Stimulated activated naive CD8-positive, alpha-beta T cell treated with anti-CD3 and anti-CD28 coated beads, Interleukin-15, Interleukin-2, amounts not matched to agents 100 ng/mL and 50 ng/mL, for 24 hours (primary cell): ENCODE measurements around the gene LETM1.

ENCODE experiments used
- H3K27ac Mint-ChIP-seq: one replicate; pipeline ENCODE4 v1.8.0; 2021; ENCODE audit warnings: mild to moderate bottlenecking, mixed read lengths
- H3K27me3 Mint-ChIP-seq: one replicate; pipeline ENCODE4 v1.8.0; 2021; ENCODE audit warnings: mixed read lengths
- H3K36me3 Mint-ChIP-seq: one replicate; pipeline ENCODE4 v1.8.0; 2021; ENCODE audit warnings: low read depth, mixed read lengths
- H3K4me1 Mint-ChIP-seq: one replicate; pipeline ENCODE4 v1.8.0; 2021; ENCODE audit warnings: low read depth, mixed read lengths
- H3K4me3 Mint-ChIP-seq: one replicate; pipeline ENCODE4 v1.8.0; 2021; ENCODE audit warnings: mild to moderate bottlenecking, mixed read lengths
- H3K9me3 Mint-ChIP-seq: one replicate; pipeline ENCODE4 v1.8.0; 2021; ENCODE audit warnings: mixed read lengths

Gene LETM1

DNA sequence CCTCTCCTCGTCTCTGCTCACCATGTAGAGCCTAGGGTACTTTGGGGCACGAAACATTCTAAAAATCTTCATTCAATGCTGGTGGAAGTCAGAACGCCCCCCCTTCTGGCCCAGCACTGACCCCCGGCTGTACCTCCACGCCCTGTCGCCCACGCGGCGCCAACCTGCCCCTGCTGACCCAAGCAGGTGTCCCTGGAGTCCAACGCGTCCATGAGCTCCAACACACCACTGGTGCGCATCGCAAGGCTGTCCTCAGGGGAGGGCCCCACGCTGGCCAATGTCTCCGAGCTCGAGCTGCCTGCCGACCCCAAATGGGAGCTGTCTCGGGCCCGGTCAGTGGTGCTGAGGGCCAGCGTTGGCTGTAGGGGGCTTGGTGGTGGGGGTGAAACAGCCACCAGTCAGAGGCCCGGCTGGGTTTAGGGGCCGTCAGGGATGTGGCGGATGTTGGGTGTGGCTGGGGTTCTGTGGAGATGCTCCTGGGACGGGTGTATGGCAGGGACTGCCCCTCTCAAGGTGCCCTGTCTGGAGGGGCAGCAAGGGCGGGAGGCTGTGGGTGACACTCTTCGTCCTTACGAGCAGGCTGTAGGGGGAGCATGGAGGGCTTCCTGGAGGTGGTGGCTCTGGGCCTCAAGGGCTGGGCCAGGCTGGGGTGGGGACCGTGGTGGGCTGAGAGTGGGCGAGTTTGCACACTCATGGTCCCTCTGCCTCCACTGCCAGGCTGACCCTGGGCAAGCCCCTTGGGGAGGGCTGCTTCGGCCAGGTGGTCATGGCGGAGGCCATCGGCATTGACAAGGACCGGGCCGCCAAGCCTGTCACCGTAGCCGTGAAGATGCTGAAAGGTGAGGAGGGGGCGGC, 51.1 kb downstream of the LETM1 start:
- no peak overlapping the region for H3K4me3 Mint-ChIP-seq
- no peaks in the 10 kb centered on the region for H3K36me3 Mint-ChIP-seq
- no peak overlapping the region for H3K27ac Mint-ChIP-seq
- no peaks in the 10 kb centered on the region for H3K9me3 Mint-ChIP-seq
- H3K4me1 Mint-ChIP-seq: no peaks in the 10 kb centered on the region
- no peaks in the 10 kb centered on the region for H3K27me3 Mint-ChIP-seq

DNA sequence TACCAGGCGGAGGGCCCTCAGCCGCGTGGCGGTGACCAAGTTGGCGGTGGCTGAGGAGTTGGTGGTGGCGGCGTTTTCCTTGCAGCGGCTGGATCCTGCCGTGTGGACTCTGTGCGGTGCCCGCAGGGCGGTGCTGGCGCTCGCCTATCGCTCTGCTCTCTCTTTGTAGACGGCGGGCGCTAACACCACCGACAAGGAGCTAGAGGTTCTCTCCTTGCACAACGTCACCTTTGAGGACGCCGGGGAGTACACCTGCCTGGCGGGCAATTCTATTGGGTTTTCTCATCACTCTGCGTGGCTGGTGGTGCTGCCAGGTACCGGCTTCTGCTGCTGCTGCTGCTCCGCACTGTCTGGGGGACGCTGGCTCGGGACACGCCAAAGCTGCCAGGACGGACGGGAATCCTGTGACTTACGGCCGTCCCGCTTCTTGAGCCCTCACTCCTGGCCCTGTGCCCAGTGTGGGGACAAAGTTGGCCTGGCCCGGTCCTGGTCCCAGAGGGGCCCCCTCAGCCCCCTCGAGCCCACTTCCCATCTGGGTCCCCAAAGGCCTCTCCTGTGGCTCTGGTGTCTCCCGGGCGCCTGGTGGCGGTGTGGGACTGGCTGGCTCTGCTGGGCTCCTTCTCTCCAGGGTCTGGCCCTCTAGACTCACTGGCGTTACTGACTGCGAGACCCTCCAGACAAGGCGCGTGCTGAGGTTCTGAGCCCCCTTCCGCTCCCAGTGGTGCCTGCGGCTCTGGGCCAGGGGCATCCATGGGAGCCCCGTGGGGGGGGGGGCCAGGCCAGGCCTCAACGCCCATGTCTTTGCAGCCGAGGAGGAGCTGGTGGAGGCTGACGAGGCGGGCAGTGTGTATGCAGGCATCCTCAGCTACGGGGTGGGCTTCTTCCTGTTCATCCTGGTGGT, 52.2 kb downstream of the LETM1 start:
- Mint-ChIP-seq H3K4me1 (no peaks in the 10 kb centered on the region), H3K4me3 (no peak overlapping the region), H3K36me3 (no peaks in the 10 kb centered on the region), H3K9me3 (no peaks in the 10 kb centered on the region), H3K27me3 (no peaks in the 10 kb centered on the region), H3K27ac (no peak overlapping the region)

DNA sequence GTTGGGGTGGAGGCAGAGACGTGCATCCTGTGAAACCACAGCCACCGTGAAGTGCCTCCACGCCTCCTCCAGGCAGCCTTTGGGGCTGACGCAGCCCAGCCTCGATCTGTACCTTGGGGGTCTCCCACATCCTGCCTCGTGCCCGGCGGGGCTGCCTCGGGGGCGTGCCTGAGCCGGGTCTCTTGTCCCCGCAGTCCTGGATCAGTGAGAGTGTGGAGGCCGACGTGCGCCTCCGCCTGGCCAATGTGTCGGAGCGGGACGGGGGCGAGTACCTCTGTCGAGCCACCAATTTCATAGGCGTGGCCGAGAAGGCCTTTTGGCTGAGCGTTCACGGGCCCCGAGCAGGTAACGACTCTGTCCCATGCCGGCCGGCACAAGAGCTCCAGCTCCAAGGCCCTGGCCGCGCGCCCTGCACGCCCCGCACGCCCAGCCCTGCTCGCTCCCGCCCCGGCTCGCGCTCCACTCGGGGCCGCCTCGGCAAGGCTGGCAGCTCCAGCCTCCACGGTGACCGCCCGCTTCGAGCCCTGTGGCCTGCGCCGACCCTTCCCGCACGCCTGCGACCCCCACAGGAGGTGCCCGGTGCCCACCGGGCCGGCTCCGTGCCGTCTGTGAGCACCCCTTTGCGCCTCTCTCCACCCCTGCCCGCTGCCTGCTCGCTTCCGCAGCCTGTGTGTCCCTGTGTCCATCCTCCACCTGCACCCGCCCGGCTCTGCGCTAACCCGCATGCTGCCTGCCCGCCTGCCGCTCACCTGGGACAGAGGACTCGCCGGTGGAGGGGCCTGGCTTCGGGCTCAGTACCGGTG, 53.0 kb downstream of the LETM1 start:
- Mint-ChIP-seq H3K27ac (no peak overlapping the region), H3K4me3 (no peak overlapping the region), H3K9me3 (no peaks in the 10 kb centered on the region), H3K36me3 (no peaks in the 10 kb centered on the region), H3K4me1 (no peaks in the 10 kb centered on the region), H3K27me3 (no peaks in the 10 kb centered on the region)

DNA sequence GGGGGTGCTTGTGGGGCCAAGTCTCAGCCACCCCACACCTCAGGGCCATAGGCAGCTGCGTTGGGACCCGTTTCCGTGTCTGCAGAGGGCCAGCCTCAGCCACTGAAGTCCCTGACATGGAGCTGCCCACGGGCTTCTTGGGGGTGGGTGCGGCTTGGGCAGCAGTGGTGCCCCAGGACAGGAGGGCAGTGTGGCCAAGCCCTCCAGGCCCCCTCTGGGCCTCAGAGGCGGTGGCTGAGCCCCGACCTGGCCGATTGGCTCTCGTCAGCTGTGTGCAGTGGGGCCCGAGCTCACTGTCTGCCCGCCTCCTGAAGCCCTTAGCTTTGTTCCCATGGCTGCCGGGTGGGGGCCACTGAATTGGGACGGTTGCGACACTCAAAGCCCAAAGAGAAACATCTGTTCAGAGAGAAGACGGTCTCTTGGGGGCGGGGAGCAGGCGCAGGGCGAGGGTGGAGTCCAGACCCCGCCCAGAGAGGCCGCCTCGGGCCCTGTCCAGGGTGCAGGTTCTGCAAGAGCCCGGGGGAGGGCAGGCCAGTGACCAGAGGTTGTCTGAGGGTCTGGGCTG, 53.7 kb downstream of the LETM1 start:
- H3K27ac Mint-ChIP-seq: no peak overlapping the region
- H3K36me3 Mint-ChIP-seq: no peaks in the 10 kb centered on the region
- H3K9me3 Mint-ChIP-seq: no peaks in the 10 kb centered on the region
- H3K4me1 Mint-ChIP-seq: no peaks in the 10 kb centered on the region
- H3K4me3 Mint-ChIP-seq: no peak overlapping the region
- H3K27me3 Mint-ChIP-seq: no peaks in the 10 kb centered on the region

DNA sequence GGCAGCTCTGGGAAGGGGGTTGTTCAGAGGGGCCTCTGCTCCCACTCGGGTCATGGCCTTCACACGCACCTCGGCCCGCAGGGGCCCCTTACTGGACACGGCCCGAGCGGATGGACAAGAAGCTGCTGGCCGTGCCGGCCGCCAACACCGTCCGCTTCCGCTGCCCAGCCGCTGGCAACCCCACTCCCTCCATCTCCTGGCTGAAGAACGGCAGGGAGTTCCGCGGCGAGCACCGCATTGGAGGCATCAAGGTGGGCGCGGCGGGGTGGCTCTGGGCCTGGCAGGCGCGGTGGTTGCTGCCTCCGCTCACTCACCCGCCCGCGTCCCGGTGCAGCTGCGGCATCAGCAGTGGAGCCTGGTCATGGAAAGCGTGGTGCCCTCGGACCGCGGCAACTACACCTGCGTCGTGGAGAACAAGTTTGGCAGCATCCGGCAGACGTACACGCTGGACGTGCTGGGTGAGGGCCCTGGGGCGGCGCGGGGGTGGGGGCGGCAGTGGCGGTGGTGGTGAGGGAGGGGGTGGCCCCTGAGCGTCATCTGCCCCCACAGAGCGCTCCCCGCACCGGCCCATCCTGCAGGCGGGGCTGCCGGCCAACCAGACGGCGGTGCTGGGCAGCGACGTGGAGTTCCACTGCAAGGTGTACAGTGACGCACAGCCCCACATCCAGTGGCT, 54.5 kb downstream of the LETM1 start:
- Mint-ChIP-seq H3K36me3 (no peaks in the 10 kb centered on the region), H3K27ac (no peak overlapping the region), H3K4me1 (no peaks in the 10 kb centered on the region), H3K4me3 (no peak overlapping the region), H3K9me3 (no peaks in the 10 kb centered on the region), H3K27me3 (peaks cover 5% of the 10 kb centered on the region)

DNA sequence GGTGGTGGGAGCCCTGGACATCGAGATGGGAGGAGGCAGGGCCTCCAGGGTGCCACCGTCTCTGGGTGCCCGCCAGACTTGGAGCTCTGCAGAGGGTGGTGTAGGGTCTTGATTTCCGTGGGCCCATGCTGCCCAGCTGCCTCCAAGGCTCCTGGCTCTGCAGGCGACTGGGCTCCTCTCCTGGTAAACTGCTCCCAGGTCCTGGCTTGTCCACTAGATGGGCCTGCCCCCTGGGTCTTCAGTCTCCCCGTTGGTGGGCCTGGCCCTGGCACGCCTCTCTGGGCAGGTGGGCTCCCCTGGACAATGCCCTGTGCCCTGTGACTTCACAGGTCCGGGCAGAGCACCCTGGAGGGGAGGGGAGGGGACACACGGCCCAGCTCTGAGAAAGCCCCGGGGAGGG, 55.2 kb downstream of the LETM1 start:
- no peaks in the 10 kb centered on the region for H3K9me3 Mint-ChIP-seq
- no peak overlapping the region for H3K27ac Mint-ChIP-seq
- no peak overlapping the region for H3K4me3 Mint-ChIP-seq
- H3K27me3 Mint-ChIP-seq: peaks cover 11% of the 10 kb centered on the region
- H3K36me3 Mint-ChIP-seq: no peaks in the 10 kb centered on the region
- H3K4me1 Mint-ChIP-seq: no peaks in the 10 kb centered on the region

DNA sequence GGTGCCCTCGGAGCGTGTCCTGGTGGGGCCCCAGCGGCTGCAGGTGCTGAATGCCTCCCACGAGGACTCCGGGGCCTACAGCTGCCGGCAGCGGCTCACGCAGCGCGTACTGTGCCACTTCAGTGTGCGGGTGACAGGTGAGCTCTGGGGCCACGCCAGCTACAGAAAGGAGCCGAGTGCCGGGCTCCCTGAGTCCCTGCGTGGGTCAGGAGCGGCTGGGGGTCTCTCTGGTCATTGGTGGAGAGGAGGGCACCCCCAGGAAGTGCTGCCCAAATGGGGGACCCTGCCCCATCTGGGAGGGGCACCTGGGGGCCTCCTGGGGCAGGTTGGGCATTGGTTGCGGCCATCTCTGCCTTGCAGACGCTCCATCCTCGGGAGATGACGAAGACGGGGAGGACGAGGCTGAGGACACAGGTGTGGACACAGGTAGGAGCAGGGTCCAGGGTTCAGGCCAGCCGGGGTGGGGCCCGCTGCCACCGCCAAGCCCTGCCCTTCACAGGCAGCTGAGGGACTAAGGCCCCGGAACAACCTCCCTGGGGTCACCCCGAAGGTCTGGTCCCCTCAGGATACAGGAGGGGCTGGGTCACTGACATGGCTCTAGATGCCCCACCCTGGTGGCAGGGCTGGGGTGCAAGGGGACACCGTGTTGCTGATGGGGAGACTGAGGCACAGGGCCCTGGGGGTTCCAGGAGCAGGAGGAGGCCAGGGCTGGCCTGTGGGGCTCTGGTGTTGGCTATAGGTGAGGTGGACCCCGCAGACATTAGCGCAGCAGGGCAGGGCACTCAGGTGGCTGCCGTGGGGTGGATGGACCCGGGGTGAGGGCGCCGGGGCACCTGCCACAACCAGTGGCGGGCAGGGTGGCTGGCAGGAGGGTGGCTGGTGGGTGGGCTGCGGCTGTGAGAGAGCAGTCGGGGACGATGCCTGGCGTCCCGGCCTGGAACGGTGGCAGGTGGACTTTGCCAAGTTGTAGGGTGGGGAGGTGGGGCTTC, 56.3 kb downstream of the LETM1 start:
- Mint-ChIP-seq H3K36me3 (no peaks in the 10 kb centered on the region), H3K4me1 (no peaks in the 10 kb centered on the region), H3K27me3 (peaks cover 11% of the 10 kb centered on the region), H3K9me3 (no peaks in the 10 kb centered on the region), H3K4me3 (no peak overlapping the region), H3K27ac (no peak overlapping the region)

DNA sequence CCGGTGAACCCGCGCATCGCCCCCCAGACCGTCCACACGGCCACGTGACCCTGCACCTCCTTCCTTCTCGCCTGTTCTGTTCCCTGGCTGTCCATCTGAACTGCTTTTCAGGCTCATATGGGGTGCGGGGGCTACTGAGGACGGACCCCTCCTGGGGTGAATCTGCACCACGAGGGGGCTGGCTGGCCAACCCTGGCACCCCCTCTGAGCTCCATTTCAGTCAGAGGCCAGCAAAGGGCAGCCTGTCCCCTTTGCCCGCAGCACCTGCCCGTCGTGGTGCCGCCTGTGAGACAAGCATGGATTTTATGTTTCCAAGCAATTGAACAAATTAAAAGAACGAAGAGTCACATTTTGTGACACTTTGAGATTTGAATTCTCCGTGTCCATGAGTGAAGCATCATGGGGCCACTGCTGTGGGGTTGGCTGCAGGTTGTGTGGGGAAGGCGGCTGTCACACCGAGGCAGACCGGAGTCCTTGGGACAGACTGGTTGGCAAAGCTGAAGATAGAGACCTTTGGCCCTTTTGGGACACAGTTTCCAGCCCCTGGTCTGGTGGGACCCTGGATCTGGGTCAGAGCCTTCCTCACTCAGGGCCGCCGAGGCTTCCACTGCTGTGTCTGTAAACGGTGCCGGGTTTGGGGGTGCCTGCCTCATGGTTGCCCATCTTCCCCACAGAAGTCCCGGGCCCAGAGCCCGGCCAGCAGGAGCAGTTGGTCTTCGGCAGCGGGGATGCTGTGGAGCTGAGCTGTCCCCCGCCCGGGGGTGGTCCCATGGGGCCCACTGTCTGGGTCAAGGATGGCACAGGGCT, 57.2 kb downstream of the LETM1 start:
- no peaks in the 10 kb centered on the region for H3K9me3 Mint-ChIP-seq
- no peaks in the 10 kb centered on the region for H3K36me3 Mint-ChIP-seq
- H3K4me1 Mint-ChIP-seq: no peaks in the 10 kb centered on the region
- peaks cover 11% of the 10 kb centered on the region for H3K27me3 Mint-ChIP-seq
- no peak overlapping the region for H3K27ac Mint-ChIP-seq
- H3K4me3 Mint-ChIP-seq: no peak overlapping the region

DNA sequence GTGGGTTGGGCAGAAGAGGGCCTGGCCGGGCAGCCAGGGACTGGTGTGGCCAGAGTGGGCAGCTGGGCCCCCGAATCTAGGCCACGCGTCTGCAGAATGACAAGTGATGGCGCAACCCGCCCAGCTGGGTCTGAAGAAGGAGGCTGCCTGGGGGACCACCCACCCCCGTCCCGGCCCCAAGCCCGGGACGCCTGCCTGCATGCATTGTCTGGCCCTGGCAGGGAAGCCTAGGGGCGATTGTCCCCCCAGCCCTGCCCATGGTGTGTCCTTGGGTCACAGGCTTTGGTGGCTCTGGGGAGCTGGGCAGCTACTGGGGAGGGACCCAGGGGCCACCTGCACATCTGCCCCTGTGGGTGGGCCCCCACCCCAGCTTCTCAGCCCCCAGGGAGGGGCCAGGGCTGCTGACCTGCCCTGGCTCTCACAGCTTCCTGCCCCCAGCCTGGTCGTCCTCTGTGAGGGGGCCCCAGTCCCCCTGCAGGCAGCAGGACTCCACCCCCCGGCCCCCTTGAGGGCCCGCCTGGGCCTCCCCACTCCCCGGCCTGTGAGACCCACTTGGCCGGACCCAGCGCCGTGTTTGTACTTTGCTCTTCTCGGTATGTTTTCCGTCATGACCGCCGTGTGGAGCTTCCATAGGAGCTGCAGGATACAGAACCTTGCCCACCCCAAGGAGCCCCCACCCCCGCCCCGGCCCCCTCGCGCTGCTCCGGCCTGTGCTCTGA, 57.9 kb downstream of the LETM1 start:
- Mint-ChIP-seq H3K36me3 (no peaks in the 10 kb centered on the region), H3K27me3 (peaks cover 11% of the 10 kb centered on the region), H3K4me3 (no peak overlapping the region), H3K4me1 (no peaks in the 10 kb centered on the region), H3K9me3 (no peaks in the 10 kb centered on the region), H3K27ac (no peak overlapping the region)

DNA sequence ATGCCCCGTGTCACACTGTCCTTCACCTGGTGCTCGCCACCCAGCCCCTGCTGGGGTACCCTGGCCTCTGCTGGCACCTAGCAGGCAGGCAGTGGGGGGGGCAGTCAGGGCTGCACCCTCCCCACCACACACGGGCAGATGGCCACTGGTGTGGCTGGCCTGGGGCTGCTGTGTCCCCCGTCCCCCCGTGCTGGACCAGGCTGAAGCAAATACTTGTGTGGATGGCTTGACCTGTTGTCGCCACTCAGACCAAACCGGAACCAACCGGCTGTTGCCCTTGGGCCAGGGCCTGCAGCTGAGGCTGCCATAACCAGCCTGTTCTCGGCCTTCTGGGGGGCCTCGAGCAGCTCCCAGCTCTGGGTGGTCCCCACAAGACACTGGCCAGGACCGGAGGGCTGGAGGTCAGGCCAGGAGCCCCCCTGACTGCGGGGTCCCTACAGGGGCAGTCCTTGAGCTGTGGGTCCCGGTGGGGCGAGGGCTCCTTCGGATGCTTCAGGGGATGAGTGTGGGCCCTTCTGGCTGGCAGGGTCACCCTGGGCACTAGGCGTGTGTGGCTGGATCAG, 58.6 kb downstream of the LETM1 start:
- Mint-ChIP-seq H3K4me1 (no peaks in the 10 kb centered on the region), H3K36me3 (no peaks in the 10 kb centered on the region)

DNA sequence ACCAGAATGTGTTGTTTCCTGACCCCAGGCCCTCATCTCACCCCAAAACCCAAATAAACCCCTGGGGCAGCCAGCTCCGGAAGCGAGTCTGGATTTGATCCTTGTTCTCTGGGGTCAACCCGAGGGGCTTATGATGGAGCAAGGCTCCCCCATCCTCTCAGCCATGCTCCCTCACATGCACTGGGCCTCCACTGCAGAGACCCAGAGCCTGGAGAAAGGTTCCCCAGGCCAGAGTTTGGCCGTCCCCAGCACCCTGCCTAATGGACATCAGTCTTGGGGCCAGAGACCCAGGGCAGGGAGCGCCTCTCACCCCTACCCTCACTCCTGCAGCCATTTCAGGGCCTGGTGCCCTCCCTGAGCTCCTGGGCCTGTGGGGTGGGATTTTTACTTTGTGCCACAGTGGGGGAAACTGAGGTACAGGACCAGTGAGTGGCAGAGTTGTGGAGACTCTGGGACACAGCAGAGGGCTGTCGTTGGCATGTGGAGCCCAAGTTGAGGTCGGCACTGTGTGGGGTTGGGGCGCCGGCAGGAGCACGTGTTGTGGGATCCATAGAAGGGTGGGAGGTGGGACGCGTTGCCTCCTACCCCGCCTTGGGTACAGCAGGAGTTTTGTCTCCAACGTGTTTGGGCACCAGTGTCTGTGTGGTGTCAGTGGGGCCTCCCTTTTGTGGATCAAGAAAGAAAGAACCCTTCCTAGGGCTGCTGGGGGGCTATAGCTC, 59.3 kb downstream of the LETM1 start:
- no peaks in the 10 kb centered on the region for H3K9me3 Mint-ChIP-seq
- H3K27ac Mint-ChIP-seq: no peak overlapping the region
- no peaks in the 10 kb centered on the region for H3K36me3 Mint-ChIP-seq
- no peaks in the 10 kb centered on the region for H3K4me1 Mint-ChIP-seq
- no peak overlapping the region for H3K4me3 Mint-ChIP-seq
- H3K27me3 Mint-ChIP-seq: peaks cover 13% of the 10 kb centered on the region

More for the DNA sequence above, 58.6 kb downstream of the LETM1 start:
- Mint-ChIP-seq H3K27ac (no peak overlapping the region), H3K9me3 (no peaks in the 10 kb centered on the region), H3K4me3 (no peak overlapping the region), H3K27me3 (peaks cover 11% of the 10 kb centered on the region)
